Esophagus squamous epithelium (tissue), 4 donors: ENCODE data around the gene ZNF559.

Experiments used
- POLR2A ChIP-seq, 4 donors: fragments of 450-650 bp; IDR thresholded peaks; one replicate each; pipeline ENCODE4 v1.6.1; 2017; ENCODE audit warnings: antibody characterized with exemption in 4 of 4, mild to moderate bottlenecking in 4 of 4, moderate library complexity in 3 of 4
- TF ChIP-seq, protein P1 (sequence below), 6 experiments: fragments of 450-650 bp in 4 of 6; fragments of 200-600 bp in 2 of 6; sonication (generic) in 2 of 6; IDR thresholded peaks; one replicate each; pipeline ENCODE4 v1.5.1; 2016 to 2019; ENCODE audit warnings: antibody characterized with exemption in 6 of 6, mild to moderate bottlenecking in 4 of 6, moderate library complexity in 4 of 6

DNA sequence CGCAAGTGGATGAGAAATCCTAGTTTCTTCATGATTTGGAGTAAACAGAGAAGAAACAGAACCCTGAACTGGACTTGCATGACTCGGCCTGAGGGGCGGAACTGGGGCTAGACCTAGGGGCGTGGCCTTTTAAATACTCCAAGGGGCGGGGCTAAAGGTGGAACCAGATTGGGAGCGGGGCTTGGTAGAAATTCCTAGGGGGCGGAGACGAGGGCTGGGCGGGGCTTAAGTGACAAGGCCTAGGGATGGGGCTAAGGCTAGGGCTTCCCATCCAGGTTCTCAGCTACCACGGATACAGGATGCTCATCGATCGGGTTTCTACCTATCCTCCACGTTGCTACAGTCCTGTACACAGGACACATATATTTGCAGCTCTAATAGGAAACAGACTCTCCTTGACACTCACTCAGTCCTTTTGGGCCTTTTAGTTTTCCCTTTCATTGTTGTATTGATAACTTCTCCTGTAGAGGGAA lies 14.0 kb upstream of the ZNF559 start:
- TF ChIP-seq POLR2A (IDR thresholded peaks at IDR 0.05) = no peak
- TF ChIP-seq, protein P1, sequence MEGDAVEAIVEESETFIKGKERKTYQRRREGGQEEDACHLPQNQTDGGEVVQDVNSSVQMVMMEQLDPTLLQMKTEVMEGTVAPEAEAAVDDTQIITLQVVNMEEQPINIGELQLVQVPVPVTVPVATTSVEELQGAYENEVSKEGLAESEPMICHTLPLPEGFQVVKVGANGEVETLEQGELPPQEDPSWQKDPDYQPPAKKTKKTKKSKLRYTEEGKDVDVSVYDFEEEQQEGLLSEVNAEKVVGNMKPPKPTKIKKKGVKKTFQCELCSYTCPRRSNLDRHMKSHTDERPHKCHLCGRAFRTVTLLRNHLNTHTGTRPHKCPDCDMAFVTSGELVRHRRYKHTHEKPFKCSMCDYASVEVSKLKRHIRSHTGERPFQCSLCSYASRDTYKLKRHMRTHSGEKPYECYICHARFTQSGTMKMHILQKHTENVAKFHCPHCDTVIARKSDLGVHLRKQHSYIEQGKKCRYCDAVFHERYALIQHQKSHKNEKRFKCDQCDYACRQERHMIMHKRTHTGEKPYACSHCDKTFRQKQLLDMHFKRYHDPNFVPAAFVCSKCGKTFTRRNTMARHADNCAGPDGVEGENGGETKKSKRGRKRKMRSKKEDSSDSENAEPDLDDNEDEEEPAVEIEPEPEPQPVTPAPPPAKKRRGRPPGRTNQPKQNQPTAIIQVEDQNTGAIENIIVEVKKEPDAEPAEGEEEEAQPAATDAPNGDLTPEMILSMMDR (IDR thresholded peaks at IDR 0.05) = no peak
